BE2C (cell line): ENCODE measurements around the gene KIF1B.

Source experiments
- DNase-seq: peaks from one replicate; pipeline ENCODE4 v3.0.0-alpha.2; 2020
- H3K27me3 ChIP-seq: fragments of 250-450 bp; sonication (Bioruptor Pico); 2 replicates; pipeline ENCODE4 v1.5.1; 2020; ENCODE audit warnings: mild to moderate bottlenecking
- H3K36me3 ChIP-seq: fragments of 250-450 bp; sonication (Bioruptor Pico); 2 replicates; pipeline ENCODE4 v1.5.1; 2020; ENCODE audit warnings: mild to moderate bottlenecking
- H3K4me1 ChIP-seq: fragments of 250-450 bp; sonication (Bioruptor Pico); 2 replicates; pipeline ENCODE4 v1.5.1; 2020
- H3K4me3 ChIP-seq: 2 replicates; pipeline ENCODE4 v1.5.1; 2011; ENCODE audit warnings: low read depth, low read length
- H3K9me3 ChIP-seq: fragments of 250-450 bp; sonication (Bioruptor Pico); 2 replicates; pipeline ENCODE4 v1.5.1; 2020
- CTCF ChIP-seq: IDR thresholded peaks from 2 replicates; pipeline ENCODE4 v1.5.1; 2012; ENCODE audit warnings: mild to moderate bottlenecking, low read depth, low read length

The KIF1B gene

DNA sequence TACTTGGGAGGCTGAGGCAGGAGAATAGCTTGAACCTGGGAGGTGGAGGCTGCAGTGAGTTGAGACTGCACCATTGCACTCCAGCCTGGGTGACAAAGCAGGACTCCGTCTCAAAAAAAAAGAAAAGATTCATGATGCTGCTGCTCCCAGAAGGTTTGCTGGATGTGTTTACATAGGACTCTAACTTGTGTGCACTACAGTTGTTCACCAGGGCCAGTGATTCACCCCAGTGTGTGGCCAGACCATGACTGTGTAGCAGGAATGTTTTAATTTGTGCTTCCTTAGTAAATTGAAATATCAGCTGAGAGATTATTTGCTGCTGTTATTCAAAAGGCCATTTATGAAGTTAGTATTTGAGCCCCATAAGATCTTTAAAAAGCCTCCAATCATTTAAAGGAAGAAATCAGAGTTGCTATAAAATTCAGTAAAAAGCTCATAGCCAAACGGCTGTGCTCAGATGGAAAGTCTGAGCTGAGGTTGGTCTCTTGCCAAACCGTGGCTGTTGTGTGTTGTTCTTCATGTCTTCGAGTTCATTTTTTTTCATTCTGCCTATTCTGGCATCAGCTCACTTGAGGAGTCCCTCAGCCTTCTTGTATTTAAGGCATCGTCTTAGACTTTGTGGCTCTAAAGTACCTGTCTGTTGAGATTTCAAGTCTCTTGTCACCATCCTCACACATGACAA lies 170.4 kb downstream of the KIF1B start:
- Histone ChIP-seq H3K27me3 (no peaks in the 10 kb centered on the region), H3K36me3 (peaks cover 4% of the 10 kb centered on the region), H3K9me3 (no peaks in the 10 kb centered on the region), H3K4me3 (no peak overlapping the region), H3K4me1 (no peaks in the 10 kb centered on the region; the same call in 1 of the 2 replicates)
- TF ChIP-seq CTCF = no peak
- no peak for DNase-seq

- Histone ChIP-seq H3K27me3 (no peaks in the 10 kb centered on the region), H3K4me1 (no peaks in the 10 kb centered on the region), H3K9me3 (no peaks in the 10 kb centered on the region), H3K4me3 (no peak overlapping the region), H3K36me3 (no peaks in the 10 kb centered on the region; the same call in 1 of the 2 replicates)
- DNase-seq = no peak
- TF ChIP-seq CTCF = no peak
Measured at GRCh38 chr1:10383630-10384029, 173.3 kb downstream of the KIF1B start.

- H3K9me3 ChIP-seq = no peaks in the 10 kb centered on the region
- H3K27me3 ChIP-seq = no peaks in the 10 kb centered on the region
- no peak overlapping the region for H3K4me3 ChIP-seq
- no peaks in the 10 kb centered on the region for H3K36me3 ChIP-seq
- TF ChIP-seq CTCF = no peak
- no peak for DNase-seq
- H3K4me1 ChIP-seq = no peaks in the 10 kb centered on the region
Measured at GRCh38 chr1:10384219-10384618, 173.8 kb downstream of the KIF1B start.

GRCh38 chr1:10386761-10387676 lies 176.6 kb downstream of the KIF1B start:
- Histone ChIP-seq H3K4me3 (no peak overlapping the region), H3K4me1 (no peaks in the 10 kb centered on the region), H3K27me3 (no peaks in the 10 kb centered on the region), H3K36me3 (no peaks in the 10 kb centered on the region), H3K9me3 (no peaks in the 10 kb centered on the region)
- no peak for DNase-seq
- TF ChIP-seq CTCF = no peak

DNA sequence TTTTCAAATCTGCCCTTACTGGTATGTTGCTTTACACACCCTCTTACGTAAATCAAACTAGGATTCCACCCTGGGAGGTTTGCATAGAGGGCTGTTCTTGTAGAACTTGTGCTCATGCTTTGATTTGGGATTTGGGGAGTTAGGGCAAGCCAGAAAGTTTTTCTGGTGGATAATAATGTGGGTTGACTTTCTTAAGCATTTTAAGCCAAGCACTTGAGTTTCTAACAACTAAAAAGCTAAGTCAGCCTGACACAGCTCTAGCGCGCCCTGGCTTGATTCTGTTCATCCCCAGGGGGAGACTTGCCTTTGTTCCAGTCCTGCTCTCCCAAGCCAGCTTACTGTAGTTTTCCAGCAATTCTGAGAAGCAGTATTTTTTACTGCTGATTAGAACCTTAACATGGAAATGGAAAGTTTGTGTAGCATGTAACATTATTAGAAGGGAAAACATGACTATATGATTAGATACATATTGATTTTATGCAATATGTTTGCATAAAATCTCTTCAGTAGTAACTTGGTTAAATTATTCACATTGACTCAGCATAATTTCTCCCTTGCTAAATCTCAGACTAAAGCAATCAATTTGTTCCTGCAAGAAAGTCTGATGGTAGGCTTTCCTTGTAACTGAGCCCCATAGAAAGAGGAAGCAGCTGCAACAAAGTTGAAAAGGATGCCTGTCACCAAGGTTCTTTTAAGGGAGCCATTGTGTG lies 177.5 kb downstream of the KIF1B start:
- no peak for DNase-seq

More for the DNA sequence above, 177.5 kb downstream of the KIF1B start:
- TF ChIP-seq CTCF = no peak
- Histone ChIP-seq H3K27me3 (no peaks in the 10 kb centered on the region), H3K4me1 (no peaks in the 10 kb centered on the region), H3K4me3 (no peak overlapping the region), H3K36me3 (no peaks in the 10 kb centered on the region), H3K9me3 (no peaks in the 10 kb centered on the region)
